Pons (tissue), 1 donor: ENCODE measurements around the gene SLC5A11.
A peak's percentile ranks its signal among the peaks of the same experiment; 100 is the strongest.
"Not testable (repeated sequence)": the region's sequence is repeated elsewhere in the genome, so short reads cannot be mapped to it uniquely, and the experiment has no call there.

Experiments
- DNase-seq: peaks from one replicate; pipeline ENCODE4 v3.0.0-alpha.2; 2016; ENCODE audit warnings: low spot score

The SLC5A11 gene, protein sequence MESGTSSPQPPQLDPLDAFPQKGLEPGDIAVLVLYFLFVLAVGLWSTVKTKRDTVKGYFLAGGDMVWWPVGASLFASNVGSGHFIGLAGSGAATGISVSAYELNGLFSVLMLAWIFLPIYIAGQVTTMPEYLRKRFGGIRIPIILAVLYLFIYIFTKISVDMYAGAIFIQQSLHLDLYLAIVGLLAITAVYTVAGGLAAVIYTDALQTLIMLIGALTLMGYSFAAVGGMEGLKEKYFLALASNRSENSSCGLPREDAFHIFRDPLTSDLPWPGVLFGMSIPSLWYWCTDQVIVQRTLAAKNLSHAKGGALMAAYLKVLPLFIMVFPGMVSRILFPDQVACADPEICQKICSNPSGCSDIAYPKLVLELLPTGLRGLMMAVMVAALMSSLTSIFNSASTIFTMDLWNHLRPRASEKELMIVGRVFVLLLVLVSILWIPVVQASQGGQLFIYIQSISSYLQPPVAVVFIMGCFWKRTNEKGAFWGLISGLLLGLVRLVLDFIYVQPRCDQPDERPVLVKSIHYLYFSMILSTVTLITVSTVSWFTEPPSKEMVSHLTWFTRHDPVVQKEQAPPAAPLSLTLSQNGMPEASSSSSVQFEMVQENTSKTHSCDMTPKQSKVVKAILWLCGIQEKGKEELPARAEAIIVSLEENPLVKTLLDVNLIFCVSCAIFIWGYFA

DNA sequence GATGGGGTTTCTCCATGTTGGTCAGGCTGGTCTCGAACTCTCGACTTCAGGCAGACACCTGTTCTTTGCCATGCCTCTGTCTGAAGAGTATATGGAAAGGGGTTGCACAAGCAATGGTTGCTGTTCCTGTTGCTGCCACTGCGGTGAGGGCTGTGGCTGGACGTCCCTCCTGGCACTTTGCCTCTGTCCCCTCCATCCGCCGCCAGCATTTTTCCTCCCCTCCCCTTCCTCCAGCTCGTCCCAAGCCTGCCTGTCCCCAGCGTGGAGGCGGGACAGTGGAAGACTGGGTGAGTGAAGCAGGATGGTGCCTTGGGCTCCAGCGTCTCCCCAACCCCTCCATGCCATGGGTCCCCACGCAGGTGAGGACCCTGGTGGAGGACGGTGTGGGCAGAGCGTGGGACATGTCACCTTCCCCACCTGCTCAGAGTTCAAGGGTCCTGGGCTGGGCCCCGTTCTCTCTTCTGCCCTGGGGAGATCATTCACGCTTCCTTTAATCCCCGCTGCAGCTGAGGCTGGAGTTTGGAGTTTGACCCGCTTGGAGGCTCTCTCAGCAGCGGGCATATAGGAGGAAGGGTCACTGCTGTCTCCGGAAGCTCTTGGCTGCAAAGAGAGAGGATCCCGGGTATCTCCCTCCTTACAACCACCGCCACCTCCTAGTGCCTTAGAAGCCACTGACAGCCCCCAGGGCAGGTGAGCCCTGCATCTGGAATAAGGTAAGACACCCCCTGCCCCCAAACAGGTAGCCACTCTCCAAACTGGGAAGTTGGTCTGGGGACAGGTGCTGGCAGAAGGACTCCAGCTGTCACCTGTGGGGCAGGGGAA is at the start of gene SLC5A11:
Gene SLC5A11 (plus strand): TSS at position 238 of the 822 bp plus-strand sequence. CDS start 12,681 bp downstream, outside the sequence.
- DNase-seq: peak; percentile 79

DNA sequence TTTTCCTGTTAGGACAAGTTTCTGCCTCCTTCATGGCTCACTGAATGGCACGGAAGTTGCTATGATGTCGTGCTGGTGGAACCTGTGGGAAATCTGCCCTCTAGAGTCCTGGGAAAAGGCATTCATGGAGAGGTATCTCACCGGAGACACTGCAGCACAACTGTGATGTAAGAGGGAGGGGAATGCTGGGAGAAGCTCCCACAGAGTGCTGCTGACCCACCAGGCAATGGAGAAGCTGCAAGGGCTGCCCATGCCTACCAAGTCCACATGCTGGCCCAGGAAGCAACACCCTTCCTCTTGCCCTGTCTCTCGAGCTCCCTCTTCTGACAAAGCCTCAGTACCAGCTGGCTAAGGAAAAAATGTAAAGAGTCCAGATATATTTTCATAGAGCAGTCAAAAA is 45.2 kb upstream of the SLC5A11 start:
- no peak for DNase-seq

DNA sequence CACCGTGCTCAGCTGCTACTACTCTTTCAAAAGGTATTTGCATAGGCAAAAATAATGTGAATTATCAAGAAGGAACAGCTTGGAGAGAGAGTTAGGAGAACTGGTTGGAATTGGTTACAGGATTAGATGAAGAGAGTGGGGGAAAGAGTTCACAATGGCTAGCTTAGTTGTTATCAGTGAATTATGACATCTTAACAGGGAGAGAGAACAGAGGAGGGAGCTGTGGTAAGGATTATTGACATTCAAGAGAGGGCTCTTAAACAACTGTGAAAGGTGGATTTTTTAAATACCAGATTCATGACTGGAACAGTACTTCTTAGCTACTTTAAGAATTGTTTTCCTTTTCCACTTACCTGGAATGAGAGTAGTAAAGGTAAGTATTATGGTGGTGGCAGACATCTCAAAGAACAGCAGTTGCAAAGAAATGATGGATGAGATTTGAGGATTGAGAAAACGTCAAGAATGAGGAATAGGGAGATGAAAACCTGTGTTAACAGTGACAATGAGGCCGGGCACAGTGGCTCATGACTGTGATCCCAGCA is 43.9 kb upstream of the SLC5A11 start:
- DNase-seq: no peak

DNA sequence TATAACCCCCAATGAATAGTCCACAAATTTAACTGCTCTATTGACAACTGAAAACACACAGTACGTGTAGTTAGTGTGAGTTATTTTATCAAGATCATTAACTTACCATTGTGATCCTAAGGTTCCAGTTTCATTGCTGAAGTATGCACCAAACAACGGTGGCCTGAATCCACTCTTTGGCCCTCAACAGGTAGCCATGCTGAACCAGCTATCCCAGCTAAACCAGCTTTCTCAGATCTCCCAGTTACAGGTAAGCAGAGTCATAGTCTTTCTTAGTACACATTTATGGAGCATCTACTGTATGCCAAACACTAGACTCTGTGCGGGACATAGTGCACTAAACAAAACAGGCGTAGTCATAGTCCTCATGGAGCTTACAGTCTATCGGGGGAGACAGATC is 40.3 kb upstream of the SLC5A11 start:
- DNase-seq: no peak

DNA sequence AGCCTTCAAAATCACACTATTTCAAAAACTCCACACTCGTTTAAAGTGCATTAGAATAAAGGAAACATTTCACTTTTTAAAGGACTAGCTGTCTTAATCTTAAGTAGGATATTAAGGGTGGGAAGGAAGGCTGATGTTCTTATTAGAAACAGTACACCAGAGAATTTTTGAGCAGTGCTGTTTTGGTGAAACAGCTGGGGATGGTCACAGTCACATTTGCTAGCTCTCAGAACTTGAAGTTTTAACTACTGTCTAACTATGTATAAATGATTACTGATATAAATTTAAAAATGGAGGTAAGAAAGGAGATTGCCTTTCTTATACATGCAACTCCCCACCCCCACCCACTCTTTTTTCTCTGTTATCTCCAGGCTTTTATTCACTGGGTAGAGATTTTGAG is 38.5 kb upstream of the SLC5A11 start:
- no peak for DNase-seq

DNA sequence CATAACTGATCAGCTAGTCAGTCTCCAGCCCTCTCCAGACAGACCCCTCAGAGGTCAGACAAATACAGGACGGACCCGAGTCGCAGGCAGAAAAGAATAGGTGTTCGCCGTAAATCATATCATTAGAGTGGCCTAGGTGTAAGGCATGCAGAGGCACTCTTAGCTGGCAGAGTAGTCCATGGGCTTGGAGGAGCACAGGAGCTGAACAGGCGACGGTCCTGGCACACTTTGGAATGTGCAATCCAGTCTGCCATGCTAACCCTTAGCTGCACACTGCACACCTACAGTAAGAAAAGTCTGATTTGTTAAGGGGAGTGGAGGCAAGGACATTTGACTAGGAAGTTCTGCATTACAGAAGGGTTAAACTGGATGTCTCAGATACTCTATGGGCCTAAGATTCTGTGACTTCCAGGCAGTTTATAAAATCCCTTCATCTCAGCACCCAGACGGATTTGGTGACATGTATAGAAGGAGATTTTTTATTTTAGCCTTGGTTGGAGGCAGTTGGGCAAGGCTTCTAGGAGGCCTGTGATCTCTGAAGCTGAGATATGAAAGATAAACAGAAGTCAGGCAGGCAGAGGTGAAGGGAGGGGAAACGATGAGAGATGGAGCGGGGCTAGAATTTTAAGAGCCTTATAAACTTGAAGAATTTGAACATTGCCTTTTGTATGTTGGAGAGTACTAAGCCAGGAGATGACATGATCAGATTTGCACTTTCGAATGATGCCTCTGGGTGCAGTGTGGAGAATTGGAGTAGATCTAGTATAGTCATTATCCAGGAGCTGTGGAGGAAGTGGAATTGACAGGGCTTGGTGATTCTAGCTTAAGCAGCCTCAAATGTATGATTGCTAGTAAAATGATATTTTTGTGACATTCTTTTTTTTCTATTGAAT is 34.6 kb upstream of the SLC5A11 start:
- DNase-seq: no peak

DNA sequence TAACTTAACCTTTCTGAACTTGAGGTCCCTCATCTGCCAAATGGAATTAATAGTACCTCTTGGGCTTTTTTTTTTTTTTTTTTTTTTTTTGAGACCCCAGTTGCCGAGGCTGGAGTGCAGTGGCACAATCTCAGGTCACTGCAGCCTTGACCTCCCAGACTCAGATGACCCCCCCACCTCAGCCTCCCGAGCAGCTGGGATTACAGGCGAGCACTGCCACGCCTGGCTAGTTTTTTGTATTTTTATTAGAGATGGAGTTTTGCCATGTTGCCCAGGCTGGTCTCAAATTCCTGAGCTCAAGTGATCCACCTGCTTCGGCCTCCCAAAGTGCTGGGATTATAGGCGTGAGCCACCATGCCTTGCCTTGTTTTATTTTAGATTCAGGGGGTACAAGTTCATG is 33.0 kb upstream of the SLC5A11 start:
- not testable (repeated sequence) for DNase-seq

DNA sequence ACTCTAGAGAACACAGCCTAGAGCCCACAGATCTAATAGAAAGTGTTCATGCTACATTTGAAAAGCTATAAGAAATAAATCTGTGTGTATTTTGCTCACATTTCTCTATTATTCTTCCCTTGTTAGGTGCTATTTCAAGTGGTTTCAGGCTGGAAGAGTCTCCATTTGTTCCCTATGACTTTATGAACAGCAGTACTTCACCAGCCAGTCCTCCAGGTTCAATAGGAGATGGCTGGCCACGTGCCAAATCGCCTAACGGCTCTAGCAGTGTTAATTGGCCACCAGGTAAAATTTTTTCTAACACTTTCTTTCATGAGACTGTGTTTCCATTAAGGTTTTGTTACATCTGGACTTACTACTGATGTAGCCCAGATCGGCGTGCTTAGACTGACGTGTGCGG is 30.7 kb upstream of the SLC5A11 start:
- no peak for DNase-seq

DNA sequence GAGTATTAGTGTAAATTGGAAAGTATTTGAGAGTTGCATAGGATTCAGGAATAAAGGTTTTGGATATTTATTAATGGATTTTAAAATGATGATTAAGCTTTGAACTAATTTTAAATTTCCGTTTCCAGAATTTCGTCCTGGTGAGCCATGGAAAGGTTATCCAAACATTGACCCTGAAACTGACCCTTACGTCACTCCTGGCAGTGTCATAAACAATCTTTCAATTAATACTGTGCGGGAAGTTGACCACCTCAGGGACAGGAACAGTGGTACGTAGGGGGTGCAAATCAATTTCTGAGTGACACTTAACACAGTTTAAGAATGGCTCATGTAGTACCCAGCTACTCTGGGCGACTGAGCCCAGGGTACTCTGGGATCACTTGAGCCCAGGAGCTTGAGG is 29.1 kb upstream of the SLC5A11 start:
- no peak for DNase-seq

DNA sequence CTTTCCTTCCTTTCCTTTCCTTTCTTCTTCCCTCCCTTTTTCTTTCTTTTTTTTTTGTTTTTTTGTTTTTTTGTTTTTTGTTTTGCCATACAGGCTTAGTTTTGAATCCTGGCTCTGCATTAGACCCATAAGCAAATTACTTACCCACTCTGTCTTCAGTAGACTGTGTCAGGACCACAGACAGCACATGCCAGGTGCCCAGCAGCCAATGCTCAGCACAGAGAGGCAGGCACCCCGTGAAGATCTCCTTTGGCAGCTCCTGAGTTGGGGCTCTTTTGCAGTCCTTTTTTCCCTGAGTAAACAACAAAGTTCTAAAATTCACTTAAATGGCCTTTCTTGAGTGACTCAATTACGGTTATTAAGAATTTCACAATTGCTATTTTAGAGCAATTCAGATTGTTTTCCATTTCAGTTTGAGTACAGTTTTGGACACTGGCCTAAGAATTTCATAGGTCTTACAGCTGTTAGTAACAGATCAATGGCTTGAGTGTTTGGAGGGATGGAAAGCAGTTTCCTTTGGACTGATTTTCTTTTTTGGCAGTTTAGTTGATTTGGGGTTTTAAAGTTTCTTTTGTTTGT is 26.2 kb upstream of the SLC5A11 start:
- DNase-seq: no peak

DNA sequence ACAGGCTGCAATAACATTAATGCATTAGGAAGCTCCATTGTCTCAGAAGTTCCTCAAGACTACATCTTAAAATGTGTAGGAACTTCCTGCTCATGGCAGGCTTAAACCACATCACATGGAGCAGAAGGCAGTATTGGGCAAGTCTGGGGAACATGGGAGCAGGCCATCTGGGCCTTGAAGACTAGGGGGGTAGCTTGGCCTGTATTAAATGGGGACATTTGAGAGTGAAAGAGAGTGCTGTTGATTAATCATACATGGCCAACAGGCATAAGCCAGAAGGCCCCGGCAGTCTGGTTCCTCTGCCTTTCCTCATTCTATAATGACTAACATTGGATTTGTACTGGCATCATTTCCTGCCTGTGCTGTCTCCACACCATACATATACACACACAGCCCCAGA is 25.2 kb upstream of the SLC5A11 start:
- no peak for DNase-seq

DNA sequence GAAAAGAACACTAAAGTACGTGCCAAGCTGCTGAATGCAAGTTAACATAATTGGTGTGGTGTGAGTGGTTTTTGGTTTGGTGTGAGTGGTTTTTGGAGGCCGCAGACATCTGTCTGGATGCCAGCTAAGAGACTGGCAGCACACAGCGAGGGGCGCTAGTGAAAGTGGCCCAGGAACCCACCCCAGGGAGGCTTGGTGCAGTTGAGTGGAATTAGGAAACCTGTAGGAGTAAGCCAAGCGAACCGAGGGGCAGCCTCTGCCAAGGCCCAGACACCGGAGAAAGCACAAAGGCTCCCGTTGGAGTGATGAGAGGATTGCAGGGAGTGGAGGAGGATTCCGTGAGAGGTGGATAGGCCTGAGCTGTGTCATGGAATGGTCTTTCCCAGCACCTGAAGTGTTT is 24.6 kb upstream of the SLC5A11 start:
- no peak for DNase-seq

DNA sequence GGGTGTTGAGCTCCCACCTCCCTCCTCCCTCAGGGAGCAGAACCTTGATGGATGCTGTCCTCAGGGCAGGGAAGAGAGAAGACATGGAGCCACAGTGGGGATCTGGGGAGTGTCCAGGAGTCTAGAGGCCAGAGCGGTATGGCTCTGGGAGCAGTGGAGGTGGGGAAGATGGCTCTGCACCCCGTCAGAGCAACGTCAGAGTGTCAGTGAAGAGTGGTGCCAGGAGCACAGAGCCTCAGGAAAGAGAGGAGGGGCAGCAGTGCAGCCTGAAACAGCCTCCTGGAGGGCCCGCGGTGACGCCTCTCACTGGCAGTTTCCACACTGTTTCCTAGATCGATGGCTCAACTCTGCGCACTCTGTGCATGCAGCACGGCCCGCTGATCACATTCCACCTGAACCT is 23.2 kb upstream of the SLC5A11 start:
- DNase-seq: no peak

DNA sequence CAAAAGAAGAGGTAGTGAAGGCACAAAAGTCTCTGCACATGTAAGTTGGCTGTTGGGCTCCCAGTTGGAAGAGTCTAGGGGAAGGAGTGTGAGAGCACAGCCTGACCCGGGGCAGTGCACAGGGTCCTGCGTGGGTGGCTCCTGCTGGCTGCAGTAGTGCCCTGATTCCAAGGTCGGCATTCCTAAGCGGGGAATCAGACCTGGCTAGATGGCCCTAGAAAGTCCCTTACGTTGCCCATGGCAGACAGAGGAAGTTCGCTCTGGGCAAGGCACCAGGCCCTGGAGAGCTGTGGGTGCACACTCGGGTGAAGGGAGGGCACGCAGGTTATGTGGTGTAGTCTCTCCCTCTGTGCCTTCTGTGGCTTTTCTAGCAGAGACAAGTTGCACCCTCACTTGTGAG is 22.8 kb upstream of the SLC5A11 start:
- no peak for DNase-seq

DNA sequence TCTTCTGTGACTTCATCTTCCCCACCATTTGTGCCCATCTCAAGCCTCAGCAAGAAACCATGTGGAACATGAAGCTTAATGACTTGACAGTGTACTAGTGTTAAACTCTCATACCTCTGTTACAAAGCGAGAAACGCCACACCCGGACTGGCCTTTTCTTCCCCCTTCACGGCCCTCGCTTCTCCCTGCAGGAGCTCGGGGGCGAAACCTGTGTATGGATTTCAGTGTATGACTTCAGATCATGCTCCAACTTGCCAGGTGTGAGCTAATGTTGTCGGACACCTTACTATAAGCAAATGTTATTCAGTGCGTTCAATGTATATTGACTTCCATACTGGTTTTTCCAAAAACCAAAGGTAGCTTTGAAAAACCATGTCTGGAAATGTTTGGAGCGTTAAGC is 20.1 kb upstream of the SLC5A11 start:
- DNase-seq: no peak

DNA sequence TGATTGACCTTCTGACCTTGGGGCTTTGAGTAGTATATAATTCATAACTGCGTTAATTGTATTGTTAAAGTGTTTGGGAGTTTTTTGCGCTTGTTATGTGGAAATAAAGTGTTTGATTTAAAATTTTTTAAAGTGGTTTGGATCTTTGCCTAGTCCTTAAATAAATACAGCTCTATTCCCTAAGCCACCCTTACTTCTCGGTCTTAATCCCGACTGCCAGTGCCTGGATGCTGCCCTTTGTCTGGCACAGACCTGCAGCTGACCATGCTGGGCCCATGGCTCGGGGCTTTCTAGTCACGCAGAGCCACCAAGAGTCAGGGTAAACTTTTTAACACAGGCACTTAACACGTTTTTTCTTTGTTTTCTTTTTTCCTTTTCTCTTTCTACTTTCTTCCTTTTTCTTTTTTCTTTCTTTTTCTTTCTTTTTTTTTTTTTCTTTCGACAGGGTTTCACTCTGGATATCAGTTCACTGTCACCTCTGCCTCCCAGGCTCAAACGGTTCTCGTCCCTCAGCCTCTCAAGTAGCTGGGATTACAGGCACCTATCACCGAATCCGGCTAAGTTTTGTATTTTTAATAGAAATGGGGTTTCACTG is 19.6 kb upstream of the SLC5A11 start:
- DNase-seq: no peak

DNA sequence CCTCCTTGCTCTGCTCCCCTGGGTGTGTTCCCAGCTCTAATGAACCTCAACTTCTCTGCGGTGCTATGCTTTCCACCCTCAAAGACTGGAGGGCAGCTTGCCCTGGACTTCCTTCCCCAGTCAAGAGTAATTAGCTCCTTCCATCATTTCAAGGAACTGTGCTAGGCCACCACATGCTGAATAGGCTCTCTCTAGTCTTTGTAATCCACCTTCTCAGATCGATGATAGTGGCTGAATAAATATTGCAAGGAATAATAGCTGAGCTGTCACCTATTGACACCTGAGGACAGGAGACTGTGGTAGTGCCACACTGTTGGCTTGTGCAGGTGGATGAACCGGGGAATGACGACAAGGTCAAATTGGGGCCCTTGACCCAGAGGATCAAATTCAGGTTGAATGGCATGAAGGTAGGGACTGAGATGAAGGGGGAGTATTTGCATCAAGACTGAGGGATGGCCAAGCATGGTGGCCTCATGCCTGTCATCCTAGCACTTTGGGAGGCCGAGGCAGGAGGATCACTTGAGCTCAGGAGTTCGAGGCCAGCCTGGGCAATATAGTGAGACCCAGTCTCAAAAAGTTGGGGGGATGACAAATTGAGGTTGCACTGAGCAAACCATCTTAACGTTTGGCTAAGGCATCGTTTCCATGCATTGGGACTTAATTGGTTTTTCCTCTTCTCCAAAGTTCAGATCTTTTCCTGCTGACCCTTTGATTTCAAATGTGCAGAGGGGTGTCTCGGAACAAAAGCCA is 18.8 kb upstream of the SLC5A11 start:
- no peak for DNase-seq

DNA sequence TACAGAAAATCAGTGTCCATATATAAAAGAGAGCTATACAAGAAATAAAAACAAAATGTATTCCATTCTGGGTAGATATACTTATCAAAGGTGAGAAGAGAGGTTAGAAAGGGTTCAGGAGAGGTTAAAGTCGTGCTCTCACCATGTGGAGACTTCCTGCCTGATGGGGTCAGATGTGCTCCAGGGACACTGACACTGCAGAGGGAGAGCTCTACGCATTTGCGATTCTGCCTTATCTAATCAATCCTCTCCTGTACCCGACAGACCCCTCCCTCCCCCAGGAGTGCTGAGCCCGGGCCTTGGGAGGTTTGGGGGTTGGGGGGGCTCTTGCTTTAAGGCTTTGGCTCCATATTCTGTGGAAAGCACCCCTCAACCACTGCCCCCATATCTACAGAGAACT is 16.6 kb upstream of the SLC5A11 start:
- no peak for DNase-seq

DNA sequence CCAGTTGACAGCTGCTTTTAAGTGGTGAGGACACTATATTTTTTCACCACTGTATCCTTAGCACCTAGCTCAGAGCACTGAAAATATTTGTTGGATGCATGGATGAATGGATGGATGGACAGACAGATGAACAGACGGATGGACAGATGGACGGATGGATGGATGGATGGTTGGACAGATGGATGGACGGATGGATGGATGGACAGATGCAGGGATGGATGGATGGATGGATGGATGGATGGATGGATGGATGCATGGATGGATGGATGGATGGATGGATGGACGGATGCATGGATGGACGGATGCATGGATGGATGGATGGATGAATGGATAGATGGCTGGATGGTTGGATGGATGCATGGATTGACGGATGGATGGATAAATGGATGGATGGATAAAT is 12.4 kb upstream of the SLC5A11 start:
- DNase-seq: no peak
